Body of pancreas (tissue), 4 donors: ENCODE measurements around the gene MBD6. TPM values are rescaled to one million over a fixed set of nuclear protein-coding genes. Genes with fewer than 3 reads are reported as not detected.

Source experiments
- ATAC-seq: fragments of 150-250 bp; one replicate; pipeline ENCODE4 v1.9.1; 2016
- DNase-seq, 4 donors: peaks; one replicate each; pipeline ENCODE4 v3.0.0-alpha.2; 2019
- H3K27ac ChIP-seq, 4 donors: fragments of 200-600 bp; sonication (generic); 1 replicate in 3 of 4; 2 replicates in 1 of 4; pipeline versions ENCODE4 v1.5.1 to v1.6.1; 2016 to 2019; ENCODE audit warnings: mild to moderate bottlenecking in 1 of 4, mixed read lengths in 1 of 4, moderate library complexity in 1 of 4
- H3K27me3 ChIP-seq, 2 donors: fragments of 200-600 bp; sonication (generic); one replicate each; pipeline ENCODE4 v1.6.0; 2016; ENCODE audit warnings: mild to moderate bottlenecking in 1 of 2
- H3K36me3 ChIP-seq, 2 donors: fragments of 200-600 bp; sonication (generic); replicated peaks in 1 of 2; 2 replicates each; pipeline ENCODE4 v1.5.1; 2016; ENCODE audit warnings: low read depth in 2 of 2; ENCODE audit not compliant: insufficient read depth in 1 of 2
- H3K4me1 ChIP-seq: fragments of 200-600 bp; sonication (generic); one replicate; pipeline ENCODE4 v1.6.0; 2016
- H3K4me3 ChIP-seq, 2 donors: fragments of 200-600 bp; sonication (generic); 1 replicate in 1 of 2; 2 replicates in 1 of 2; pipeline ENCODE4 v1.5.1; 2016 to 2019
- H3K9me3 ChIP-seq, 3 donors: fragments of 200-600 bp; sonication (generic); 1 replicate in 2 of 3; 2 replicates in 1 of 3; pipeline ENCODE4 v1.5.1; 2016
- CTCF ChIP-seq, 7 experiments: fragments of 450-650 bp in 4 of 7; fragments of 200-600 bp in 3 of 7; sonication (generic) in 3 of 7; IDR thresholded peaks; one replicate each; pipeline ENCODE4 v1.5.1; 2016 to 2019; ENCODE audit warnings: antibody characterized with exemption in 7 of 7
- POLR2A ChIP-seq, 3 donors: fragments of 450-650 bp; IDR thresholded peaks; one replicate each; pipeline ENCODE4 v1.6.1; 2016; ENCODE audit warnings: antibody characterized with exemption in 3 of 3, mild to moderate bottlenecking in 2 of 3
- WGBS, 2 donors: methylation state at CpG; one replicate each; pipeline ENCODE4 v1.1.5; 2017; 5-methylcytosine and 5-hydroxymethylcytosine counted together
- intact Hi-C: fragments of 100-400 bp; cut with DNase I; formaldehyde crosslinking; loops from one replicate; pipeline ENCODE4 v1.15.1; 2023
- total RNA-seq, 2 donors: library from RNA; depleted of rRNA; stranded (reverse); fragments of >200 nt; gene quantifications; one replicate each; pipeline ENCODE4 v1.1.0, GENCODE V29; 2016

MBD6 gene
- total RNA-seq, 2 donors from 2014 or later, result 22.7 to 30.6 TPM

GRCh38 chr12:57535764-57536596 lies 13.4 kb downstream of the MBD6 start:
- Histone ChIP-seq H3K27ac (no peak overlapping the region), H3K4me1 (no peaks in the 10 kb centered on the region), H3K9me3 (no peaks in the 10 kb centered on the region), H3K36me3 (peaks cover 12 to 31% of the 10 kb centered on the region in 2 donors), H3K27me3 (no peaks in the 10 kb centered on the region), H3K4me3 (no peak overlapping the region)
- DNase-seq (no peak), ATAC-seq (no peak)
- no peak for TF ChIP-seq POLR2A (IDR thresholded peaks at IDR 0.05)
- TF ChIP-seq CTCF (IDR thresholded peaks at IDR 0.05), result no peak
- WGBS, 2 donors, result 81 to 93% methylated on average over 6 of the region's 6 CpGs
- intact Hi-C loops, result no loop called here

GRCh38 chr12:57536597-57536942 lies 13.9 kb downstream of the MBD6 start:
- Histone ChIP-seq H3K27ac (no peak overlapping the region), H3K9me3 (no peaks in the 10 kb centered on the region), H3K27me3 (no peaks in the 10 kb centered on the region), H3K4me3 (no peak overlapping the region), H3K4me1 (no peaks in the 10 kb centered on the region), H3K36me3 (peaks cover 12 to 28% of the 10 kb centered on the region in 2 donors)
- DNase-seq, result no peak
- 100% methylated on average over 1 of the region's 1 CpG; no CpG with 5 or more reads in 1 of the 2 donors for WGBS, 2 donors
- no peak for TF ChIP-seq POLR2A (IDR thresholded peaks at IDR 0.05)
- TF ChIP-seq CTCF (IDR thresholded peaks at IDR 0.05), result no peak
- ATAC-seq, result no peak
- intact Hi-C loops, result no loop called here

- no peaks in the 10 kb centered on the region for H3K9me3 ChIP-seq
- ATAC-seq (no peak), DNase-seq (no peak)
- intact Hi-C loops, result no loop called here
- H3K27ac ChIP-seq, result no peak overlapping the region
- H3K4me1 ChIP-seq, result no peaks in the 10 kb centered on the region
- no peak overlapping the region for H3K4me3 ChIP-seq
- TF ChIP-seq CTCF (IDR thresholded peaks at IDR 0.05) (no peak), POLR2A (IDR thresholded peaks at IDR 0.05) (no peak)
- peaks cover 0 to 6% of the 10 kb centered on the region in 2 donors for H3K36me3 ChIP-seq
- 75 to 85% methylated on average over 5 of the region's 5 CpGs for WGBS, 2 donors
- no peaks in the 10 kb centered on the region for H3K27me3 ChIP-seq
Observed at GRCh38 chr12:57539134-57539768, 16.6 kb downstream of the MBD6 start.

GRCh38 chr12:57541001-57541400 lies 18.4 kb downstream of the MBD6 start:
- 30 to 39% methylated on average over 2 of the region's 2 CpGs for WGBS, 2 donors
- intact Hi-C loops, result no loop called here
- Histone ChIP-seq H3K4me1 (peaks cover 15% of the 10 kb centered on the region), H3K4me3 (no peak overlapping the region), H3K36me3 (no peaks in the 10 kb centered on the region), H3K9me3 (no peaks in the 10 kb centered on the region), H3K27ac (no peak overlapping the region), H3K27me3 (no peaks in the 10 kb centered on the region)
- ATAC-seq (no peak), DNase-seq (no peak)
- TF ChIP-seq POLR2A (IDR thresholded peaks at IDR 0.05) (no peak), CTCF (IDR thresholded peaks at IDR 0.05) (no peak)
